Mucosa of stomach (tissue), 1 donor: Measurements from ENCODE around the gene CAMK2N1.
"Not testable (repeated sequence)": the region's sequence is repeated elsewhere in the genome, so short reads cannot be mapped to it uniquely, and the experiment has no call there.

Experiments used
- H3K27me3 ChIP-seq: one replicate; pipeline ENCODE4 v1.7.0; 2013; ENCODE audit warnings: mild to moderate bottlenecking, low read length; ENCODE audit not compliant: control insufficient read depth, insufficient read depth
- H3K36me3 ChIP-seq: one replicate; pipeline ENCODE4 v1.7.0; 2013; ENCODE audit warnings: low read length; ENCODE audit not compliant: control insufficient read depth, insufficient read depth
- H3K4me1 ChIP-seq: one replicate; pipeline ENCODE4 v1.7.0; 2013; ENCODE audit warnings: mild to moderate bottlenecking, low read length; ENCODE audit not compliant: control insufficient read depth, insufficient read depth
- H3K4me3 ChIP-seq: one replicate; pipeline ENCODE4 v1.7.0; 2013; ENCODE audit warnings: low read length
- H3K9ac ChIP-seq: one replicate; pipeline ENCODE4 v1.7.0; 2013; ENCODE audit warnings: mild to moderate bottlenecking, low read length, moderate library complexity
- H3K9me3 ChIP-seq: one replicate; pipeline ENCODE4 v1.7.0; 2013; ENCODE audit warnings: mild to moderate bottlenecking, low read length, moderate library complexity; ENCODE audit not compliant: control insufficient read depth
- donor health status: Pancreatic carcinoma.

Gene CAMK2N1

GRCh38 chr1:20508411-20508771 lies 22.4 kb upstream of the CAMK2N1 start:
- H3K4me3 ChIP-seq: peak overlapping the region; percentile 88
- H3K36me3 ChIP-seq: no peaks in the 10 kb centered on the region
- H3K9ac ChIP-seq: peak overlapping the region; percentile 83
- peaks cover 7% of the 10 kb centered on the region for H3K4me1 ChIP-seq
- no peaks in the 10 kb centered on the region for H3K9me3 ChIP-seq
- H3K27me3 ChIP-seq: peaks cover 4% of the 10 kb centered on the region

GRCh38 chr1:20507564-20508410 lies 21.8 kb upstream of the CAMK2N1 start, which contains the start of gene MUL1:
Gene MUL1 (minus strand): TSS chr1:20508151. CDS start chr1:20508024, 127 bp downstream.
- peak within 1 kb of the TSS; percentile 88 for H3K4me3 ChIP-seq
- H3K9me3 ChIP-seq: no peaks in the 10 kb centered on the region
- H3K9ac ChIP-seq: peak within 1 kb of the TSS; percentile 83
- peaks cover 7% of the 10 kb centered on the region for H3K4me1 ChIP-seq
- H3K27me3 ChIP-seq: peaks cover 4% of the 10 kb centered on the region
- H3K36me3 ChIP-seq: no peaks in the 10 kb centered on the region

GRCh38 chr1:20507248-20507563 lies 21.2 kb upstream of the CAMK2N1 start:
- peaks cover 4% of the 10 kb centered on the region for H3K27me3 ChIP-seq
- H3K4me3 ChIP-seq: peak overlapping the region; percentile 88
- H3K36me3 ChIP-seq: no peaks in the 10 kb centered on the region
- no peaks in the 10 kb centered on the region for H3K9me3 ChIP-seq
- peak overlapping the region; percentile 83 for H3K9ac ChIP-seq
- H3K4me1 ChIP-seq: peaks cover 7% of the 10 kb centered on the region

- no peaks in the 10 kb centered on the region for H3K27me3 ChIP-seq
- H3K9me3 ChIP-seq: no peaks in the 10 kb centered on the region
- peaks cover 7% of the 10 kb centered on the region for H3K4me1 ChIP-seq
- no peak overlapping the region for H3K4me3 ChIP-seq
- no peaks in the 10 kb centered on the region for H3K36me3 ChIP-seq
- H3K9ac ChIP-seq: no peak overlapping the region
These were observed 19.5 kb upstream of the CAMK2N1 start for GRCh38 chr1:20505488-20505887.

GRCh38 chr1:20500716-20501115 lies 14.7 kb upstream of the CAMK2N1 start:
- H3K27me3 ChIP-seq: no peaks in the 10 kb centered on the region
- no peaks in the 10 kb centered on the region for H3K36me3 ChIP-seq
- H3K9me3 ChIP-seq: no peaks in the 10 kb centered on the region

GRCh38 chr1:20499718-20500117 lies 13.7 kb upstream of the CAMK2N1 start:
- Histone ChIP-seq H3K36me3 (no peaks in the 10 kb centered on the region), H3K27me3 (no peaks in the 10 kb centered on the region), H3K4me3 (no peak overlapping the region), H3K9ac (no peak overlapping the region), H3K9me3 (no peaks in the 10 kb centered on the region), H3K4me1 (peaks cover 13% of the 10 kb centered on the region)

More at GRCh38 chr1:20500716-20501115, 14.7 kb upstream of the CAMK2N1 start:
- Histone ChIP-seq H3K9ac (no peak overlapping the region), H3K4me1 (peaks cover 3% of the 10 kb centered on the region), H3K4me3 (no peak overlapping the region)

- no peaks in the 10 kb centered on the region for H3K27me3 ChIP-seq
- no peaks in the 10 kb centered on the region for H3K36me3 ChIP-seq
- no peak overlapping the region for H3K9ac ChIP-seq
- no peaks in the 10 kb centered on the region for H3K9me3 ChIP-seq
- H3K4me1 ChIP-seq: peaks cover 18% of the 10 kb centered on the region
- no peak overlapping the region for H3K4me3 ChIP-seq
These were observed 13.1 kb upstream of the CAMK2N1 start for GRCh38 chr1:20499105-20499504.

- H3K36me3 ChIP-seq: no peaks in the 10 kb centered on the region
- no peaks in the 10 kb centered on the region for H3K9me3 ChIP-seq
- H3K4me1 ChIP-seq: peaks cover 21% of the 10 kb centered on the region
- H3K4me3 ChIP-seq: no peak overlapping the region
- no peak overlapping the region for H3K9ac ChIP-seq
- no peaks in the 10 kb centered on the region for H3K27me3 ChIP-seq
These were observed 12.1 kb upstream of the CAMK2N1 start for GRCh38 chr1:20498116-20498515.

- Histone ChIP-seq H3K27me3 (no peaks in the 10 kb centered on the region), H3K4me1 (peaks cover 21% of the 10 kb centered on the region), H3K9ac (no peak overlapping the region), H3K9me3 (no peaks in the 10 kb centered on the region), H3K4me3 (no peak overlapping the region), H3K36me3 (no peaks in the 10 kb centered on the region)
These were observed 11.5 kb upstream of the CAMK2N1 start for GRCh38 chr1:20497506-20497905.

- H3K9me3 ChIP-seq, H3K4me3 ChIP-seq, H3K27me3 ChIP-seq, H3K9ac ChIP-seq, H3K36me3 ChIP-seq: not testable (repeated sequence)
- H3K4me1 ChIP-seq: peaks cover 21% of the 10 kb centered on the region
These were observed 10.8 kb upstream of the CAMK2N1 start for GRCh38 chr1:20496725-20497383.

- Histone ChIP-seq H3K27me3 (no peaks in the 10 kb centered on the region), H3K4me1 (peaks cover 21% of the 10 kb centered on the region), H3K9ac (no peak overlapping the region), H3K9me3 (no peaks in the 10 kb centered on the region), H3K4me3 (no peak overlapping the region), H3K36me3 (no peaks in the 10 kb centered on the region)
These were observed 10.2 kb upstream of the CAMK2N1 start for GRCh38 chr1:20496241-20496661.

GRCh38 chr1:20495661-20496060 lies 9.7 kb upstream of the CAMK2N1 start:
- no peaks in the 10 kb centered on the region for H3K27me3 ChIP-seq
- H3K9ac ChIP-seq: no peak overlapping the region
- H3K36me3 ChIP-seq: no peaks in the 10 kb centered on the region
- no peak overlapping the region for H3K4me3 ChIP-seq
- H3K9me3 ChIP-seq: no peaks in the 10 kb centered on the region
- peaks cover 21% of the 10 kb centered on the region for H3K4me1 ChIP-seq
